ENCODE measurements around the gene KCNA2.

Gene KCNA2

GRCh38 chr1:110557481-110557880 is 48.7 kb downstream of the KCNA2 start:
- no peak overlapping the region for H3K4me2 ChIP-seq (ENCODE audit: insufficient read depth, low read length)
- no peaks in the 10 kb centered on the region for H3K4me1 ChIP-seq (ENCODE audit: insufficient read depth, low read length)
- no peaks in the 10 kb centered on the region for H3K9me3 ChIP-seq (ENCODE audit: insufficient read depth, low read length, severe bottlenecking)
- TF ChIP-seq EZH2 (IDR thresholded peaks at IDR 0.05; ENCODE audit: borderline replicate concordance, low read depth, low read length, severe bottlenecking) = no peak
- TF ChIP-seq, protein P1, sequence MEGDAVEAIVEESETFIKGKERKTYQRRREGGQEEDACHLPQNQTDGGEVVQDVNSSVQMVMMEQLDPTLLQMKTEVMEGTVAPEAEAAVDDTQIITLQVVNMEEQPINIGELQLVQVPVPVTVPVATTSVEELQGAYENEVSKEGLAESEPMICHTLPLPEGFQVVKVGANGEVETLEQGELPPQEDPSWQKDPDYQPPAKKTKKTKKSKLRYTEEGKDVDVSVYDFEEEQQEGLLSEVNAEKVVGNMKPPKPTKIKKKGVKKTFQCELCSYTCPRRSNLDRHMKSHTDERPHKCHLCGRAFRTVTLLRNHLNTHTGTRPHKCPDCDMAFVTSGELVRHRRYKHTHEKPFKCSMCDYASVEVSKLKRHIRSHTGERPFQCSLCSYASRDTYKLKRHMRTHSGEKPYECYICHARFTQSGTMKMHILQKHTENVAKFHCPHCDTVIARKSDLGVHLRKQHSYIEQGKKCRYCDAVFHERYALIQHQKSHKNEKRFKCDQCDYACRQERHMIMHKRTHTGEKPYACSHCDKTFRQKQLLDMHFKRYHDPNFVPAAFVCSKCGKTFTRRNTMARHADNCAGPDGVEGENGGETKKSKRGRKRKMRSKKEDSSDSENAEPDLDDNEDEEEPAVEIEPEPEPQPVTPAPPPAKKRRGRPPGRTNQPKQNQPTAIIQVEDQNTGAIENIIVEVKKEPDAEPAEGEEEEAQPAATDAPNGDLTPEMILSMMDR (IDR thresholded peaks at IDR 0.05; ENCODE audit: borderline replicate concordance, extremely low read depth, low read length, poor library complexity, severe bottlenecking) = no peak
- no peaks in the 10 kb centered on the region; the same call in 1 of the 2 replicates for H4K20me1 ChIP-seq (ENCODE audit: insufficient read depth, low read length)
- H2AFZ ChIP-seq (ENCODE audit: low read depth, low read length) = no peak overlapping the region
- peaks cover 13% of the 10 kb centered on the region for H3K27me3 ChIP-seq (ENCODE audit: insufficient read depth, low read length, poor library complexity)
- no peaks in the 10 kb centered on the region for H3K36me3 ChIP-seq (ENCODE audit: insufficient read depth, low read length)
- no peak overlapping the region for H3K4me3 ChIP-seq (ENCODE audit: low read depth in 1 of 2, low read length in 2 of 2)
- ATAC-seq (ENCODE audit: insufficient read depth, low read depth) = no peak
- no peak for DNase-seq
- H3K27ac ChIP-seq (ENCODE audit: low read length) = no peak overlapping the region
- H3K9ac ChIP-seq (ENCODE audit: low read depth, low read length) = no peak overlapping the region
- H3K79me2 ChIP-seq (ENCODE audit: insufficient read depth, low read length) = no peaks in the 10 kb centered on the region

- no peak overlapping the region for H3K4me2 ChIP-seq (ENCODE audit: insufficient read depth, low read length)
- no peaks in the 10 kb centered on the region for H3K9me3 ChIP-seq (ENCODE audit: insufficient read depth, low read length, severe bottlenecking)
- no peaks in the 10 kb centered on the region for H3K79me2 ChIP-seq (ENCODE audit: insufficient read depth, low read length)
- H3K9ac ChIP-seq (ENCODE audit: low read depth, low read length) = no peak overlapping the region
- H3K27ac ChIP-seq (ENCODE audit: low read length) = no peak overlapping the region
- TF ChIP-seq, protein P1 (IDR thresholded peaks at IDR 0.05; ENCODE audit: borderline replicate concordance, extremely low read depth, low read length, poor library complexity, severe bottlenecking) = no peak
- TF ChIP-seq EZH2 (IDR thresholded peaks at IDR 0.05; ENCODE audit: borderline replicate concordance, low read depth, low read length, severe bottlenecking) = no peak
- no peak overlapping the region for H2AFZ ChIP-seq (ENCODE audit: low read depth, low read length)
- DNase-seq (no peak), ATAC-seq (ENCODE audit: insufficient read depth, low read depth) (no peak)
- no peaks in the 10 kb centered on the region for H3K4me1 ChIP-seq (ENCODE audit: insufficient read depth, low read length)
- no peaks in the 10 kb centered on the region; the same call in 1 of the 2 replicates for H4K20me1 ChIP-seq (ENCODE audit: insufficient read depth, low read length)
- no peaks in the 10 kb centered on the region for H3K36me3 ChIP-seq (ENCODE audit: insufficient read depth, low read length)
- no peak overlapping the region for H3K4me3 ChIP-seq (ENCODE audit: low read depth in 1 of 2, low read length in 2 of 2)
- H3K27me3 ChIP-seq (ENCODE audit: insufficient read depth, low read length, poor library complexity) = peaks cover 13% of the 10 kb centered on the region
Measured at GRCh38 chr1:110556471-110556807, 49.7 kb downstream of the KCNA2 start.

DNA sequence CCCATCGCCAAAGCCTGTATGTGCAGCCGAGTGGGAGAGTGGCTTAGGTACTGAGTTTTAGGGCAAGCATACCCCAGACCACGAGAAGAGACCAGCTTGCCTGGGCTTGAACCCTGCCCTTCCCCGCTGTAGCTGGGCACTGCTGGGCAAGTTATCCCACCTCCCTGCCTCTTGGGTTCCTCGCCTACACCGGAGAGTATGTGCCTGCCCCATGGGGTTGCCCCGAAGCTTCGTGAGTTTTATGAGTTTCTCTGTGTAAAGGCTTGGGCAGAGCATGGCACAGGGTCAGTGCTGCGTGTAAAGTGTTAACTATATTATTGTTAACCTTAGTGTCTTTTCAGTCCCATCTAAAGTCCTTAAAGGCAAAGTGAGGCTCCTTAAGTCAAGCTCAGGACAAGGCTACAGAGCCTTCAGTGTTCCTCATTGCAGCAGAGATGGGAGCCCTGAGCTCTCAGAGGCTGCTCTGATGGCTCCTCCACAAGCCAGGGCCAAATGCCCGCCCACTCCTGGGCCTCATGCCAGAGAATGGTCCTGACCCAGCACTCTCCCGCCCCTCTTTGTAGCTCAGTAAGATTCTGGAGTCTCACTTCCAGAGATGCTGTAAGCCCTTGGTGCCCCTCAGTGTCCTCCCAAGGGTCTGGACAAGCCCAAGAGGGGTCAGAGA is 50.2 kb downstream of the KCNA2 start:
- no peaks in the 10 kb centered on the region for H3K79me2 ChIP-seq (ENCODE audit: insufficient read depth, low read length)
- no peak overlapping the region for H2AFZ ChIP-seq (ENCODE audit: low read depth, low read length)
- ATAC-seq (ENCODE audit: insufficient read depth, low read depth) (no peak), DNase-seq (no peak)
- H3K9ac ChIP-seq (ENCODE audit: low read depth, low read length) = no peak overlapping the region
- no peak overlapping the region for H3K27ac ChIP-seq (ENCODE audit: low read length)
- no peaks in the 10 kb centered on the region for H3K9me3 ChIP-seq (ENCODE audit: insufficient read depth, low read length, severe bottlenecking)
- no peaks in the 10 kb centered on the region; the same call in 1 of the 2 replicates for H4K20me1 ChIP-seq (ENCODE audit: insufficient read depth, low read length)
- no peak overlapping the region for H3K4me2 ChIP-seq (ENCODE audit: insufficient read depth, low read length)
- H3K4me1 ChIP-seq (ENCODE audit: insufficient read depth, low read length) = no peaks in the 10 kb centered on the region
- no peaks in the 10 kb centered on the region for H3K36me3 ChIP-seq (ENCODE audit: insufficient read depth, low read length)
- TF ChIP-seq, protein P1 (IDR thresholded peaks at IDR 0.05; ENCODE audit: borderline replicate concordance, extremely low read depth, low read length, poor library complexity, severe bottlenecking) = no peak
- no peak for TF ChIP-seq EZH2 (IDR thresholded peaks at IDR 0.05; ENCODE audit: borderline replicate concordance, low read depth, low read length, severe bottlenecking)
- H3K4me3 ChIP-seq (ENCODE audit: low read depth in 1 of 2, low read length in 2 of 2) = no peak overlapping the region
- peaks cover 13% of the 10 kb centered on the region for H3K27me3 ChIP-seq (ENCODE audit: insufficient read depth, low read length, poor library complexity)

All from DND-41 (cell line).